ENCODE results near the gene SUCLG2. TPM values are rescaled to one million over a fixed set of nuclear protein-coding genes. Genes with fewer than 3 reads are reported as not detected.

Gene SUCLG2
- total and polyA plus RNA-seq, 10 of the 15 experiments (the other 5 are each of a cell fraction or from before 2014, with no cell fraction given), result 17.8 to 50.9 (median 37.2) TPM

DNA sequence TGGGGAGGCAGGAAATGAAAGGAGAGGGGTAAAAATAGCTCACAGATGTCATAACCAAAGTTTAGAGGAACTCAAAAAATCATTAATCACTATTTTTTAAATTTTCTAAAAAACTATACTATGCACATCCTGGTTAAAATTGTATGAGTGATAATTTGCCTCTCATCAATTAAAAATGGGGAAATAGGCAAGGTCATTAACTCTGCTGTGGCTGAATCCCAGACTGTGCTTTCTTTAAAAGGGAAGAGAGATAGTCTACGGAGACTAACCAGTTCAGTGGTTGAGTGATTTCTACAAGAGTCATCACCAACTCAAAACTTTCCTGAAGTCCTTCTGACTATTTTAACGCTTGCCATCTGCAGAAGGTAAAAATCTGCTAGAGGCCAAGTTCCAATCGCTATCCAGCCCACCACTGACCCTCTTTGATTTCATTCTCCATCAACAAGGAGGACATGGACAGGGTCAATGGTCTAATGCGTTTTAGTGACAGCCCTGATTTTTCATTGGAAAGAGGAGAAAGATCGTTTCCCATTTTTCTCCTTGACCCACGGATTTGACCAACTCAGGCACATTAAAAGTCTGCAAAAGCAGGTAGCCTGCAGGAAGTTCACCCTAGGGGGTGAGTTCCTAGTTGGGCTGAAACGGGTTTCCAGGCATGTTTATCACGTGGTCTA is 850 bp downstream of the SUCLG2 start (continued):
- TF ChIP-seq, protein P1, sequence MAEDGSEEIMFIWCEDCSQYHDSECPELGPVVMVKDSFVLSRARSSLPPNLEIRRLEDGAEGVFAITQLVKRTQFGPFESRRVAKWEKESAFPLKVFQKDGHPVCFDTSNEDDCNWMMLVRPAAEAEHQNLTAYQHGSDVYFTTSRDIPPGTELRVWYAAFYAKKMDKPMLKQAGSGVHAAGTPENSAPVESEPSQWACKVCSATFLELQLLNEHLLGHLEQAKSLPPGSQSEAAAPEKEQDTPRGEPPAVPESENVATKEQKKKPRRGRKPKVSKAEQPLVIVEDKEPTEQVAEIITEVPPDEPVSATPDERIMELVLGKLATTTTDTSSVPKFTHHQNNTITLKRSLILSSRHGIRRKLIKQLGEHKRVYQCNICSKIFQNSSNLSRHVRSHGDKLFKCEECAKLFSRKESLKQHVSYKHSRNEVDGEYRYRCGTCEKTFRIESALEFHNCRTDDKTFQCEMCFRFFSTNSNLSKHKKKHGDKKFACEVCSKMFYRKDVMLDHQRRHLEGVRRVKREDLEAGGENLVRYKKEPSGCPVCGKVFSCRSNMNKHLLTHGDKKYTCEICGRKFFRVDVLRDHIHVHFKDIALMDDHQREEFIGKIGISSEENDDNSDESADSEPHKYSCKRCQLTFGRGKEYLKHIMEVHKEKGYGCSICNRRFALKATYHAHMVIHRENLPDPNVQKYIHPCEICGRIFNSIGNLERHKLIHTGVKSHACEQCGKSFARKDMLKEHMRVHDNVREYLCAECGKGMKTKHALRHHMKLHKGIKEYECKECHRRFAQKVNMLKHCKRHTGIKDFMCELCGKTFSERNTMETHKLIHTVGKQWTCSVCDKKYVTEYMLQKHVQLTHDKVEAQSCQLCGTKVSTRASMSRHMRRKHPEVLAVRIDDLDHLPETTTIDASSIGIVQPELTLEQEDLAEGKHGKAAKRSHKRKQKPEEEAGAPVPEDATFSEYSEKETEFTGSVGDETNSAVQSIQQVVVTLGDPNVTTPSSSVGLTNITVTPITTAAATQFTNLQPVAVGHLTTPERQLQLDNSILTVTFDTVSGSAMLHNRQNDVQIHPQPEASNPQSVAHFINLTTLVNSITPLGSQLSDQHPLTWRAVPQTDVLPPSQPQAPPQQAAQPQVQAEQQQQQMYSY (CRISPR knock-in tag; IDR thresholded peaks at IDR 0.05), result no peak
- TF ChIP-seq EED (IDR thresholded peaks at IDR 0.05; ENCODE audit: low read depth) (0 out of 2 replicates have a peak, but pooled peaks have one; percentile 16), POU2F2 (IDR thresholded peaks at IDR 0.05; ENCODE audit: borderline replicate concordance, low read depth, low read length) (no peak), MYC (IDR thresholded peaks at IDR 0.05; ENCODE audit: insufficient read depth, insufficient read length, insufficient replicate concordance, low read length, severe bottlenecking) (no peak), GATAD2B (conservative IDR thresholded peaks at IDR 0.05; ENCODE audit: low read depth) (no peak), SP1 (IDR thresholded peaks at IDR 0.05; ENCODE audit: low read depth, low read length) (no peak), EZH2 (IDR thresholded peaks at IDR 0.05; ENCODE audit: borderline replicate concordance, control insufficient read depth, low read depth, low read length) (no peak), SUZ12 (IDR thresholded peaks at IDR 0.05; ENCODE audit: unreplicated experiment) (no peak), CREM (IDR thresholded peaks at IDR 0.05; ENCODE audit: low read depth) (no peak), IRF4 (IDR thresholded peaks at IDR 0.05; ENCODE audit: low read depth, low read length) (no peak), RFX5 (IDR thresholded peaks at IDR 0.05; ENCODE audit: low read depth, low read length) (no peak), ZNF384 (IDR thresholded peaks at IDR 0.05; ENCODE audit: borderline replicate concordance, low read depth, low read length) (no peak), PML (IDR thresholded peaks at IDR 0.05; ENCODE audit: low read length) (no peak), YY1 (IDR thresholded peaks at IDR 0.05; ENCODE audit: low read depth, low read length) (no peak), ZNF622 (IDR thresholded peaks at IDR 0.05) (no peak), NR2C1 (IDR thresholded peaks at IDR 0.05) (no peak), WRNIP1 (IDR thresholded peaks at IDR 0.05; ENCODE audit: borderline replicate concordance, low read depth, low read length) (no peak), MEF2A (IDR thresholded peaks at IDR 0.05; ENCODE audit: insufficient read depth, low read depth, low read length) (peak; percentile 56; the same call in 1 of the 2 replicates), TAF1 (IDR thresholded peaks at IDR 0.05; ENCODE audit: borderline replicate concordance, low read depth, low read length) (no peak), RB1 (IDR thresholded peaks at IDR 0.05; ENCODE audit: borderline replicate concordance) (no peak)
- TF ChIP-seq, protein P2, sequence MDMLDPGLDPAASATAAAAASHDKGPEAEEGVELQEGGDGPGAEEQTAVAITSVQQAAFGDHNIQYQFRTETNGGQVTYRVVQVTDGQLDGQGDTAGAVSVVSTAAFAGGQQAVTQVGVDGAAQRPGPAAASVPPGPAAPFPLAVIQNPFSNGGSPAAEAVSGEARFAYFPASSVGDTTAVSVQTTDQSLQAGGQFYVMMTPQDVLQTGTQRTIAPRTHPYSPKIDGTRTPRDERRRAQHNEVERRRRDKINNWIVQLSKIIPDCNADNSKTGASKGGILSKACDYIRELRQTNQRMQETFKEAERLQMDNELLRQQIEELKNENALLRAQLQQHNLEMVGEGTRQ (IDR thresholded peaks at IDR 0.05; ENCODE audit: borderline replicate concordance, low read depth, low read length), result no peak
- TF ChIP-seq, protein P3, sequence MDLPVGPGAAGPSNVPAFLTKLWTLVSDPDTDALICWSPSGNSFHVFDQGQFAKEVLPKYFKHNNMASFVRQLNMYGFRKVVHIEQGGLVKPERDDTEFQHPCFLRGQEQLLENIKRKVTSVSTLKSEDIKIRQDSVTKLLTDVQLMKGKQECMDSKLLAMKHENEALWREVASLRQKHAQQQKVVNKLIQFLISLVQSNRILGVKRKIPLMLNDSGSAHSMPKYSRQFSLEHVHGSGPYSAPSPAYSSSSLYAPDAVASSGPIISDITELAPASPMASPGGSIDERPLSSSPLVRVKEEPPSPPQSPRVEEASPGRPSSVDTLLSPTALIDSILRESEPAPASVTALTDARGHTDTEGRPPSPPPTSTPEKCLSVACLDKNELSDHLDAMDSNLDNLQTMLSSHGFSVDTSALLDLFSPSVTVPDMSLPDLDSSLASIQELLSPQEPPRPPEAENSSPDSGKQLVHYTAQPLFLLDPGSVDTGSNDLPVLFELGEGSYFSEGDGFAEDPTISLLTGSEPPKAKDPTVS (IDR thresholded peaks at IDR 0.05; ENCODE audit: low read depth, low read length), result no peak
- TF ChIP-seq, protein P4, sequence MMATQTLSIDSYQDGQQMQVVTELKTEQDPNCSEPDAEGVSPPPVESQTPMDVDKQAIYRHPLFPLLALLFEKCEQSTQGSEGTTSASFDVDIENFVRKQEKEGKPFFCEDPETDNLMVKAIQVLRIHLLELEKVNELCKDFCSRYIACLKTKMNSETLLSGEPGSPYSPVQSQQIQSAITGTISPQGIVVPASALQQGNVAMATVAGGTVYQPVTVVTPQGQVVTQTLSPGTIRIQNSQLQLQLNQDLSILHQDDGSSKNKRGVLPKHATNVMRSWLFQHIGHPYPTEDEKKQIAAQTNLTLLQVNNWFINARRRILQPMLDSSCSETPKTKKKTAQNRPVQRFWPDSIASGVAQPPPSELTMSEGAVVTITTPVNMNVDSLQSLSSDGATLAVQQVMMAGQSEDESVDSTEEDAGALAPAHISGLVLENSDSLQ (IDR thresholded peaks at IDR 0.05), result no peak
- TF ChIP-seq, protein P5, sequence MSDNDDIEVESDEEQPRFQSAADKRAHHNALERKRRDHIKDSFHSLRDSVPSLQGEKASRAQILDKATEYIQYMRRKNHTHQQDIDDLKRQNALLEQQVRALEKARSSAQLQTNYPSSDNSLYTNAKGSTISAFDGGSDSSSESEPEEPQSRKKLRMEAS (IDR thresholded peaks at IDR 0.05; ENCODE audit: low read depth, low read length), result no peak
